A673 (cell line): ENCODE results near the gene MYO1E. TPM values are rescaled to one million over a fixed set of nuclear protein-coding genes. Genes with fewer than 3 reads are reported as not detected.
A peak's percentile ranks its signal among the peaks of the same experiment; 100 is the strongest.

ENCODE experiments used
- Bru-seq: library from RNA; stranded (reverse); fragments of 400-500 nt; gene quantifications from one replicate; lab custom pipeline; 2021; lab: Mats Ljungman, UMichigan
- BruChase-seq, 2 experiments: library from RNA; stranded (reverse); fragments of 400-500 nt; gene quantifications; one replicate each; lab custom pipeline; 2021; lab: Mats Ljungman, UMichigan
- BruUV-seq: library from RNA; stranded (reverse); fragments of 400-500 nt; replicated peaks from 2 replicates; lab custom pipeline; 2021; lab: Mats Ljungman, UMichigan
- CTCF ChIA-PET: fragments of 300-600 bp; sonication (Branson Sonifier 250); formaldehyde crosslinking; loops from one replicate; lab custom pipeline; 2022; ENCODE audit warnings: antibody characterized with exemption; lab: Charles Lee
- POLR2A ChIA-PET: fragments of 300-600 bp; sonication (Branson Sonifier 250); formaldehyde crosslinking; loops from one replicate; lab custom pipeline; 2022; ENCODE audit warnings: antibody characterized with exemption; ENCODE audit not compliant: low non-redundant PET; lab: Charles Lee
- DNase-seq: peaks from one replicate; pipeline ENCODE4 v3.0.0-alpha.2; 2015; ENCODE audit warnings: low spot score
- H3K27ac ChIP-seq: fragments of 200-600 bp; sonication (generic); 2 replicates; pipeline ENCODE4 v1.5.1; 2016; ENCODE audit warnings: mixed run types, low read depth, mild to moderate bottlenecking, mixed read lengths, antibody characterized with exemption, low read length; ENCODE audit not compliant: poor library complexity, severe bottlenecking
- H3K27me3 ChIP-seq: fragments of 200-600 bp; sonication (generic); replicated peaks from 2 replicates; pipeline ENCODE4 v1.6.1; 2017; ENCODE audit warnings: mixed run types, low read depth, mild to moderate bottlenecking, mixed read lengths, antibody characterized with exemption, low read length; ENCODE audit not compliant: insufficient read depth, poor library complexity
- H3K36me3 ChIP-seq: fragments of 200-600 bp; sonication (generic); 2 replicates; pipeline ENCODE4 v1.6.1; 2016; ENCODE audit warnings: mixed run types, mild to moderate bottlenecking, mixed read lengths, antibody characterized with exemption, low read length; ENCODE audit not compliant: insufficient read depth, poor library complexity, severe bottlenecking
- H3K4me1 ChIP-seq: fragments of 200-600 bp; sonication (generic); 2 replicates; pipeline ENCODE4 v1.6.1; 2017; ENCODE audit warnings: mixed run types, mild to moderate bottlenecking, mixed read lengths, antibody characterized with exemption, low read length; ENCODE audit not compliant: insufficient read depth, poor library complexity, severe bottlenecking
- H3K4me3 ChIP-seq: fragments of 200-600 bp; sonication (generic); 2 replicates; pipeline ENCODE4 v1.5.1; 2016; ENCODE audit warnings: low read depth, mixed run types, mild to moderate bottlenecking, mixed read lengths, low read length; ENCODE audit not compliant: poor library complexity, severe bottlenecking
- H3K9me3 ChIP-seq: fragments of 200-600 bp; sonication (generic); 2 replicates; pipeline ENCODE4 v1.6.1; 2016; ENCODE audit warnings: mixed run types, low read depth, mild to moderate bottlenecking, mixed read lengths, antibody characterized with exemption, low read length; ENCODE audit not compliant: poor library complexity, severe bottlenecking
- CTCF ChIP-seq: fragments of 300-800, 200-600 bp; sonication (generic); conservative IDR thresholded peaks from 2 replicates; pipeline ENCODE4 v1.5.1; 2017; ENCODE audit warnings: low read depth, mild to moderate bottlenecking, antibody characterized with exemption, low read length, moderate library complexity, mixed read lengths
- EZH2 ChIP-seq: fragments of 200-600 bp; sonication (generic); IDR thresholded peaks from 2 replicates; pipeline ENCODE4 v1.6.1; 2017; ENCODE audit warnings: borderline replicate concordance, low read depth, mild to moderate bottlenecking, mixed read lengths, antibody characterized with exemption, low read length; ENCODE audit not compliant: poor library complexity, severe bottlenecking
- intact Hi-C: fragments of 100-400 bp; cut with micrococcal nuclease; formaldehyde crosslinking; loops from one replicate; pipeline ENCODE4 v1.10.0; 2022; ENCODE audit not compliant: unreplicated experiment
- long read RNA-seq: library from polyadenylated mRNA; stranded (forward); transcript quantifications from one replicate; pipeline ENCODE4 v2.0.0, GENCODE V29; 2022
- total RNA-seq: library from RNA; stranded (reverse); gene quantifications from 2 replicates; pipeline ENCODE4 v1.2.3, GENCODE V29; 2021

Gene MYO1E
- total RNA-seq, result 7.9 and 10.6 TPM in 2 replicates
- Bru-seq, nascent RNA, result percentile 39 among the genes with signal in this experiment
- percentile 32 among the genes with signal in this experiment for BruChase-seq, experiment 1, labeled RNA remaining after a 2-hour chase
- percentile 32 among the genes with signal in this experiment for BruChase-seq, experiment 2, labeled RNA remaining after a 6-hour chase
- long read RNA-seq, full-length matches to known transcripts, result 1 of 8 reads
- long read RNA-seq, partial matches to known transcripts, result 4 of 8 reads
- long read RNA-seq, other reads (novel, unspliced or antisense), result 3 of 8 reads

DNA sequence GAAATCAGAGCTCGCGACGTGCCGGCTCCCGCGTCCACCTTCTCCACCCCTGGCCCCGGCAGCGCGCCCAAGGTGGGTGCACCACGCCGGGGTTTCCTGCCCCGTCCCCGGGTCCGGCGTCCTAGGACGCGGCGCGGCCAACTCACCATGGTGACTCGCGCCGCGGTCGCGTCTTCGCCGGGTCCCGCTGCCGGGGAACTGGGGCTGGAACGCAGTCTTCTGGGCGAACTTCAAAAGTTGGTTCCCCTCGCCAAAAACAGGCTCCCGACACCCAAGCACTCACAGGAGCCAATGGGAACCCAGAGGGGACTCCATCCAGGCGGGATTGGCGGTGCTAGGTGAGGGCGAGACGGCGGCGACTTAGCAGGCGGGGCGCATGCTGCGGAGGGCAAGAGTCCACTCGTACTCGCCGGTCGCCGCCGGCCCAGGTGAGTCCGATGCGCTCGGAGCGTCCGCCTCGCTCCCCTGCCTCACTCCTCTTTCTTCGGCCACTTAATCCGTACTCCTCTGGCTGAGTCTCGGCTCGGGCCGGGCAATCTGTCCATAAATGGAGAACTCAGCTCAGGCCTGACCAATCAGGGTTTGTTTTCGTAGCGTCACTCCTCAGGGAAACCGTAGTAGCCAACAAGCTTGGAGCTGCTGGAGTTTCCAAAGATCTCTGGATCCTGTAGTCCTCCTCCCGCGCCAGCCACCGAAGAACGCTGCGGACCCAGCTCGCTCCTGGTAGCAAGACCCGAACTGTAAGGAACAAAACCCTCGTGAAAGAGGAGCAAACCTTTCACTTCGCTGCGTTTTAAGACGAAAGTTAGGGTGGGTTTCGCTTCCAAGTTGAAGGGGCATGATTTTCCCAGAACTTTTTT lies at the start of gene MYO1E:
TSS of gene MYO1E (minus strand) at position 520 of the 860 bp plus-strand sequence. CDS start at position 149, 371 bp downstream.
- H3K27me3 ChIP-seq, result peaks cover 22% of the 10 kb centered on the region
- no TSS peak for BruUV-seq
- H3K36me3 ChIP-seq, result no peaks in the 10 kb centered on the region
- intact Hi-C loops, result no loop called here
- ChIA-PET CTCF (no interaction called here), POLR2A (interaction anchor here (0.5 kb wide), 1 partner anchor 34 kb away, joined by 3 read pairs; no protein-coding TSS in a partner anchor)
- H3K27ac ChIP-seq, result peak within 1 kb of the TSS; percentile 76
- no peaks in the 10 kb centered on the region for H3K4me1 ChIP-seq
- TF ChIP-seq CTCF, result no peak
- TF ChIP-seq EZH2, result no peak
- H3K4me3 ChIP-seq, result peak within 1 kb of the TSS; percentile 64
- peak; percentile 95 for DNase-seq
- H3K9me3 ChIP-seq, result no peaks in the 10 kb centered on the region

- intact Hi-C loops, result no loop called here
- DNase-seq, result peak; percentile 28
- no TSS peak for BruUV-seq
- Histone ChIP-seq H3K36me3 (no peaks in the 10 kb centered on the region), H3K4me1 (no peaks in the 10 kb centered on the region), H3K27me3 (peaks cover 4% of the 10 kb centered on the region), H3K27ac (no peak overlapping the region), H3K4me3 (no peak overlapping the region), H3K9me3 (no peaks in the 10 kb centered on the region)
- TF ChIP-seq CTCF, result no peak
- TF ChIP-seq EZH2, result no peak
- ChIA-PET POLR2A (interaction anchor here (0.5 kb wide), 1 partner anchor 464 kb away, joined by 4 read pairs; no protein-coding TSS in a partner anchor), CTCF (no interaction called here)
These were observed 48.4 kb upstream of the MYO1E start for GRCh38 chr15:59420986-59421618.

DNA sequence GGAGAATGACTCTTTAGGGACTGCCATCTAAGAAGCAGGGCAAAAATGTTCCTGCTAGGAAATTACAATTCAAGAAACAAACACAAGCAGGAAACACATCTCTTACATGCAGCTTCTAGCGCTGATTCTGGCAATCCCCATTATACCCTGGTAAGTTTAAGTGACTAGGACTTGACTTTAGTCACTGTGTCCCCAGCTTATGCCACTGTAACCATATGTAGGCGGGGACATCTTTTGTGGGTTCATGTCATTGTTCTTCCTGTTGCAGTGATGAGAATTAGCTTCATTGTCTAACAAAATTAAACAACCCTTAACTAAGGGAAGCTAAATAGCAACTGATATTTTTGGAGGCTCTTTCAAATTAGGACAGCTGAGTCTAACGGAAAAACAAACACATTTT lies 47.4 kb upstream of the MYO1E start:
- ChIA-PET CTCF (no interaction called here), POLR2A (no interaction called here)
- Histone ChIP-seq H3K9me3 (no peaks in the 10 kb centered on the region), H3K4me1 (no peaks in the 10 kb centered on the region), H3K4me3 (no peak overlapping the region), H3K27me3 (peaks cover 4% of the 10 kb centered on the region), H3K36me3 (no peaks in the 10 kb centered on the region), H3K27ac (no peak overlapping the region)
- intact Hi-C loops, result no loop called here
- no peak for DNase-seq
- BruUV-seq, result no TSS peak
- TF ChIP-seq EZH2 (no peak), CTCF (no peak)
